Kidney (tissue), 14 donors: ENCODE measurements around the gene NSMF. TPM values are rescaled to one million over a fixed set of nuclear protein-coding genes. Genes with fewer than 3 reads are reported as not detected.

Experiments used
- DNase-seq, 5 donors: peaks; one replicate each; pipeline ENCODE4 v3.0.0-alpha.2; 2013 to 2020
- FAIRE-seq: peaks from 2 replicates; lab custom pipeline; 2012; peaks lifted over from hg19 to GRCh38; lab: Jason Lieb, UNC
- H3K27ac ChIP-seq, 2 donors: one replicate each; pipeline ENCODE4 v1.7.0; 2013; ENCODE audit warnings: low read depth in 2 of 2, low read length in 2 of 2, inconsistent platforms in 1 of 2
- H3K27me3 ChIP-seq: one replicate; pipeline ENCODE4 v1.7.1; 2013; ENCODE audit warnings: low read length, inconsistent platforms; ENCODE audit not compliant: control insufficient read depth, insufficient read depth
- H3K36me3 ChIP-seq, 3 donors: one replicate each; pipeline versions ENCODE4 v1.7.0 to v1.7.1; 2013; ENCODE audit warnings: low read length in 3 of 3, control low read depth in 1 of 3, inconsistent platforms in 1 of 3; ENCODE audit not compliant: insufficient read depth in 3 of 3, control insufficient read depth in 2 of 3
- H3K4me1 ChIP-seq, 3 donors: one replicate each; pipeline versions ENCODE4 v1.7.0 to v1.7.1; 2013; ENCODE audit warnings: low read length in 3 of 3, inconsistent platforms in 1 of 3, low read depth in 1 of 3; ENCODE audit not compliant: control insufficient read depth in 2 of 3, insufficient read depth in 2 of 3
- H3K4me3 ChIP-seq, 3 donors: one replicate each; pipeline versions ENCODE4 v1.7.0 to v1.8.1; 2013; ENCODE audit warnings: low read length in 3 of 3, control low read depth in 1 of 3, inconsistent platforms in 1 of 3
- H3K9ac ChIP-seq, 3 donors: one replicate each; pipeline versions ENCODE4 v1.7.0 to v1.7.1; 2013; ENCODE audit warnings: low read length in 3 of 3, control low read depth in 1 of 3, inconsistent platforms in 1 of 3
- H3K9me3 ChIP-seq, 3 donors: one replicate each; pipeline versions ENCODE4 v1.7.0 to v1.7.1; 2013; ENCODE audit warnings: low read length in 3 of 3, control low read depth in 1 of 3, inconsistent platforms in 1 of 3; ENCODE audit not compliant: control insufficient read depth in 2 of 3, insufficient read depth in 1 of 3
- CTCF ChIP-seq: IDR thresholded peaks from 3 replicates; pipeline ENCODE4 v1.5.1; 2012; ENCODE audit warnings: mild to moderate bottlenecking, moderate library complexity, borderline replicate concordance; ENCODE audit not compliant: insufficient read depth; ENCODE audit errors: extremely low read depth
- intact Hi-C: fragments of 100-400 bp; cut with DNase I; formaldehyde crosslinking; loops from one replicate; pipeline ENCODE4 v1.11.1; 2022
- polyA plus RNA-seq: library from polyadenylated mRNA; stranded (reverse); fragments of 350-450 nt; fragmentation: Illumina TruSeq; extraction: RNeasy Lipid Tissue Mini Kit (QIAGEN cat#74804); gene quantifications from one replicate; pipeline ENCODE4 v1.2.3, GENCODE V29; 2014; ENCODE audit warnings: low read depth, low replicate concordance; ENCODE audit not compliant: insufficient read depth
- total RNA-seq: library from RNA; stranded (reverse); fragmentation: NEBNext Ultra II Directional; extraction: Animal tissue kit (Norgen Biotek cat#: 25700); gene quantifications from one replicate; pipeline ENCODE4 v1.2.1, GENCODE V29; 2021
- donor health status: control.
- donor health status: control.
- donor health status: control.
- donor health status: control.
- donor health status: control.
- donor health status: DM: yes; HTN: yes; CAD: no.
- donor health status: Normal renal cell carcinoma (clear cell type).

NSMF gene
- total and polyA plus RNA-seq, 2 donors from 2014 or later, result 32.7 to 49.5 TPM

- Histone ChIP-seq H3K4me1 (peaks cover 0 to 11% (median 0%) of the 10 kb centered on the region in 3 donors), H3K4me3 (no peak overlapping the region), H3K27ac (no peak overlapping the region), H3K9me3 (no peaks in the 10 kb centered on the region), H3K9ac (peak overlapping the region in 1 of 3 donors; percentile 67), H3K27me3 (no peaks in the 10 kb centered on the region), H3K36me3 (no peaks in the 10 kb centered on the region)
- peak; percentile 75 for TF ChIP-seq CTCF
- FAIRE-seq (no peak), DNase-seq (peak; percentile 84 to 90 (median 88))
- intact Hi-C loops, result loop anchor here (5.0 kb wide), 1 partner anchor 110 kb away; no protein-coding TSS in a partner anchor
Observed at GRCh38 chr9:137406876-137407589, 52.1 kb downstream of the NSMF start.

GRCh38 chr9:137406085-137406760 lies 52.9 kb downstream of the NSMF start:
- Histone ChIP-seq H3K4me1 (peaks cover 0 to 7% (median 0%) of the 10 kb centered on the region in 3 donors), H3K9me3 (no peaks in the 10 kb centered on the region), H3K27me3 (no peaks in the 10 kb centered on the region), H3K4me3 (no peak overlapping the region), H3K36me3 (no peaks in the 10 kb centered on the region), H3K27ac (no peak overlapping the region), H3K9ac (no peak overlapping the region)
- no peak for TF ChIP-seq CTCF
- FAIRE-seq (no peak), DNase-seq (peak in 2 of 5 donors; percentile 74 to 77)
- intact Hi-C loops, result loop anchor here (5.0 kb wide), 1 partner anchor 109 kb away; no protein-coding TSS in a partner anchor

DNA sequence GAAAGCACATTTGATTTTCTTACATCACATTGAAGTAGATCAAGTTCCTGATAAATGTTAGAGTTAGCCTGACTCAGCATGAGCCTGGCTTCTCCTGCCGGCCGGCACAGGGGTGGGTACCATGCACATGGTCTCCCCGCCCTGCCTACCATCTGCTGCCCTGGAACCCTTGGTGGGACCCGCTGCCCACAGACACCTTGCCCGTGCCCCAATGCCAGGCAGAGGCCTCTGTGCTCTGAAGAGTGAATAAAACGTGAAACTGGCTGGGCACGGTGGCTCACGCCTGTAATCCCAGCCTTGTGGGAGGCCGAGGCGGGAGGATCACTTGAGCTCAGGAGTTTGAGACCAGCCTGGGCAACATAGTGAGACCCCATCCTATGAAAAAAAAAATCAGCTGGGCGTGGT lies 53.5 kb downstream of the NSMF start:
- peaks cover 0 to 4% (median 0%) of the 10 kb centered on the region in 3 donors for H3K4me1 ChIP-seq
- FAIRE-seq, result no peak
- H3K9ac ChIP-seq, result no peak overlapping the region
- intact Hi-C loops, result loop anchor here (5.0 kb wide), 1 partner anchor 108 kb away; no protein-coding TSS in a partner anchor
- H3K36me3 ChIP-seq, result no peaks in the 10 kb centered on the region
- no peak overlapping the region for H3K27ac ChIP-seq
- no peaks in the 10 kb centered on the region for H3K9me3 ChIP-seq
- H3K4me3 ChIP-seq, result no peak overlapping the region
- DNase-seq, result peak in 1 of 5 donors; percentile 62
- no peak for TF ChIP-seq CTCF
- H3K27me3 ChIP-seq, result no peaks in the 10 kb centered on the region
